ENCODE results near the gene CPSF7. TPM values are rescaled to one million over a fixed set of nuclear protein-coding genes. Genes with fewer than 3 reads are reported as not detected.
"Not testable (repeated sequence)": the region's sequence is repeated elsewhere in the genome, so short reads cannot be mapped to it uniquely, and the experiment has no call there.

Gene CPSF7
- total RNA-seq, 4 donors from 2014 or later: 58.8 to 95.1 (median 72.8) TPM

- no peak overlapping the region for H3K27ac ChIP-seq
- no peak for DNase-seq
- WGBS, 2 donors: 90 to 91% methylated on average over 2 of the region's 2 CpGs
- no peaks in the 10 kb centered on the region for H3K9me3 ChIP-seq
- peaks cover 42 to 46% of the 10 kb centered on the region in 2 donors for H3K36me3 ChIP-seq
- TF ChIP-seq POLR2A (IDR thresholded peaks at IDR 0.05): no peak
- TF ChIP-seq CTCF (IDR thresholded peaks at IDR 0.05): no peak
- intact Hi-C loops (cut with DNase I): no loop called here
- H3K4me1 ChIP-seq: no peaks in the 10 kb centered on the region
- H3K4me3 ChIP-seq (replicated peaks in 1 of 3): no peak overlapping the region
- no peaks in the 10 kb centered on the region for H3K27me3 ChIP-seq
Measured at GRCh38 chr11:61401173-61401572, 28.6 kb downstream of the CPSF7 start.

- Histone ChIP-seq H3K4me1 (peaks cover 5 to 12% of the 10 kb centered on the region in 2 donors), H3K4me3 (replicated peaks in 1 of 3) (peak overlapping the region; percentile 59 to 80 (median 73)), H3K27me3 (no peaks in the 10 kb centered on the region), H3K27ac (peak overlapping the region; percentile 29 to 81 (median 78)), H3K36me3 (peaks cover 6 to 8% of the 10 kb centered on the region in 2 donors), H3K9me3 (no peaks in the 10 kb centered on the region)
- DNase-seq: peak in 1 of 2 donors; percentile 3
- intact Hi-C loops (cut with DNase I): no loop called here
- TF ChIP-seq CTCF (IDR thresholded peaks at IDR 0.05) (no peak), POLR2A (IDR thresholded peaks at IDR 0.05) (no peak)
- 3 to 6% methylated on average over 14 to 15 of the region's 15 CpGs for WGBS, 2 donors
Measured at GRCh38 chr11:61392981-61393595, 36.7 kb downstream of the CPSF7 start.

- TF ChIP-seq POLR2A (IDR thresholded peaks at IDR 0.05) (no peak), CTCF (IDR thresholded peaks at IDR 0.05) (no peak)
- Histone ChIP-seq H3K27me3 (no peaks in the 10 kb centered on the region), H3K27ac (no peak overlapping the region), H3K4me3 (replicated peaks in 1 of 3) (no peak overlapping the region), H3K4me1 (peaks cover 5 to 12% of the 10 kb centered on the region in 2 donors), H3K9me3 (no peaks in the 10 kb centered on the region), H3K36me3 (no peaks in the 10 kb centered on the region)
- WGBS, 2 donors: 65 to 74% methylated on average over 1 of the region's 1 CpG
- intact Hi-C loops (cut with DNase I): no loop called here
- no peak for DNase-seq
Measured at GRCh38 chr11:61390161-61390560, 39.6 kb downstream of the CPSF7 start.

GRCh38 chr11:61384271-61385242 lies 45.2 kb downstream of the CPSF7 start:
- intact Hi-C loops (cut with DNase I): loop anchor here (2.0 kb wide), 1 partner anchor 46 kb away; no protein-coding TSS in a partner anchor
- WGBS, 2 donors: 86 to 88% methylated on average over 11 to 13 of the region's 15 CpGs

GRCh38 chr11:61383859-61384258 lies 45.9 kb downstream of the CPSF7 start:
- not testable (repeated sequence) for H3K27ac ChIP-seq

More at GRCh38 chr11:61384271-61385242, 45.2 kb downstream of the CPSF7 start:
- H3K27me3 ChIP-seq: no peaks in the 10 kb centered on the region
- H3K4me3 ChIP-seq (replicated peaks in 1 of 3): no peak overlapping the region
- no peaks in the 10 kb centered on the region for H3K36me3 ChIP-seq
- H3K27ac ChIP-seq: no peak overlapping the region
- DNase-seq: no peak
- no peaks in the 10 kb centered on the region for H3K4me1 ChIP-seq
- TF ChIP-seq POLR2A (IDR thresholded peaks at IDR 0.05) (no peak), CTCF (IDR thresholded peaks at IDR 0.05) (no peak)
- H3K9me3 ChIP-seq: no peaks in the 10 kb centered on the region

More at GRCh38 chr11:61383859-61384258, 45.9 kb downstream of the CPSF7 start:
- DNase-seq; H3K4me3 ChIP-seq (replicated peaks in 1 of 3); H3K9me3 ChIP-seq; H3K4me1 ChIP-seq; H3K27me3 ChIP-seq; H3K36me3 ChIP-seq: not testable (repeated sequence)
- WGBS, 2 donors: 96 to 99% methylated on average over 5 of the region's 5 CpGs
- intact Hi-C loops (cut with DNase I): loop anchor here (2.0 kb wide), 1 partner anchor 45 kb away; no protein-coding TSS in a partner anchor

Data from thyroid gland (tissue), 4 donors.